GM21786 (cell line): ENCODE results near the gene PDIA5.

Experiments
- ATAC-seq: cut with Tn5 transposase; IDR thresholded peaks from one replicate; pipeline ENCODE4 v1.9.1; 2021; ENCODE audit not compliant: unreplicated experiment

PDIA5 gene

DNA sequence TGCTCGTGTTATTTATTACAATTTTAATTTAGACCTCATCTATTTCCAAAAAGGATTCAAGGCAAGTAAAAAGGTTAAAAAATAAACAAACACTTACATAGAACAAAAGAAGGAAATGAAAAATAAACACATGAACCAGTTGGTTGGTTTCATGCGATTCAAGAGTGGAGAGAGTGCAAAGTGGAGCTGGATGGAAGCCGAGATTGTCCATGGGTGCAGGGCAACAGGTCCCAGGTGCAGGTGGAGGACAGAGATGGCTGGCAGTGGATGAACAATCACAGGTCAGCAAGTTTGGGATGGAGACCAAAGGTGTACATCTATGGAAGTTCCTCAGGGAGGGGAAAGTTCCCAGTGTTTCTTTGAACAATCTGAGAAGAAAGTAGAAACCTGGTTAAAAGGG, 27.6 kb upstream of the PDIA5 start:
- no peak for ATAC-seq

DNA sequence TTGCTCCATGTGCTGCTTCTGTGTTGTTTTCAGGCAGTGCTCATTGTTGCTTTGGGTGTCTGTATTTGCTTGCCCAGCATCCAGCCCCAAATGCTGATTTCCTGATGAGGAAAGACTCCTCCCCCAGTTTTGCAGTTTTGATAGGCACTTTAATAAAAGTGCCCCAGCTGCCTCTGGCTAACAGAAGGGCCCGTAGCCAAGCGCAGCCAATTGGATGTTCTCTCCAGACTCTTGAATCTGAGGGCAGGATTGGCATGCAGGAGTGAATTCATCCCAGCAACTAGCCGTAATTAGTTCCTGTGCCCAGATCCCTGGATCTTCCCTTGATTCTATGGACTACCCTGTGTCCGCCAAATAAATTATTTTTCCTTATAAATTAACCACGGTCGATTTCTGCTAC, 24.4 kb upstream of the PDIA5 start:
- no peak for ATAC-seq

DNA sequence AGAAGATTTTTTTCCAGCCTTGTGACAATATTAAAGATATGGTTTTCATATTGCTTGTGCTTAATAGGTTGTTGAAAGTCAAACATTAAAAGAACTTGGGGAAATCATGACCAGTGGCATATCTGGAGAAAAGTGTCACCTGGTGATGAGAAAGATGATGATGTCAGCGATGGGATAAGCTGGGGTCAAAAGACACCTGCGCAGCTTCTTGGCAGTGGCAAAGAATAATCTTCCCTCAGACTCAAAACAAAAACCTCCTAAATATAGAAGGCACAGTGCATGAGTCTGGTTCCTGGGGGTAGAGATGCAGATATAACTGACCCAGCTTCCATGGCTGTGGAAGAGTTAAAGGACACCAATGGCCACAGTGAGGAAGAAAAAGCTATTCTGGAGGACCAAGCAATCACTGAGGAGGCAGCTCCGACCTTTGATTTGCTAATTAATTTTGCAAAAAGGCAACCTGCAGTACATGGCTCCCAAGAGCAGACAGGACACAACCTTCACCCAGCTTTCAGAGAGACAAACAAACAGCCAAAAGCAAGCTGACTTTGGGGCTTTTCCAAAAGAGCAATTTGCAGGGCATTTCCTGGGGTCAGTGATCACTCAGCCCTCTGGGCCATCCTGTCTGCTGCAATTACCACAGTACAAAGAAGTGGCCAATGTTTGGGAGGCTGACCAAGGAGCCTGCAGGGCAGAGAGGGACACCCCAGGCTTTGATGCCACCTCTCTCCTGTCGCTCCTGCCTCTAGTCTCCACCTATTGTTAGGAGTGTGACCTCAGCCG, 21.7 kb upstream of the PDIA5 start:
- ATAC-seq, result no peak

DNA sequence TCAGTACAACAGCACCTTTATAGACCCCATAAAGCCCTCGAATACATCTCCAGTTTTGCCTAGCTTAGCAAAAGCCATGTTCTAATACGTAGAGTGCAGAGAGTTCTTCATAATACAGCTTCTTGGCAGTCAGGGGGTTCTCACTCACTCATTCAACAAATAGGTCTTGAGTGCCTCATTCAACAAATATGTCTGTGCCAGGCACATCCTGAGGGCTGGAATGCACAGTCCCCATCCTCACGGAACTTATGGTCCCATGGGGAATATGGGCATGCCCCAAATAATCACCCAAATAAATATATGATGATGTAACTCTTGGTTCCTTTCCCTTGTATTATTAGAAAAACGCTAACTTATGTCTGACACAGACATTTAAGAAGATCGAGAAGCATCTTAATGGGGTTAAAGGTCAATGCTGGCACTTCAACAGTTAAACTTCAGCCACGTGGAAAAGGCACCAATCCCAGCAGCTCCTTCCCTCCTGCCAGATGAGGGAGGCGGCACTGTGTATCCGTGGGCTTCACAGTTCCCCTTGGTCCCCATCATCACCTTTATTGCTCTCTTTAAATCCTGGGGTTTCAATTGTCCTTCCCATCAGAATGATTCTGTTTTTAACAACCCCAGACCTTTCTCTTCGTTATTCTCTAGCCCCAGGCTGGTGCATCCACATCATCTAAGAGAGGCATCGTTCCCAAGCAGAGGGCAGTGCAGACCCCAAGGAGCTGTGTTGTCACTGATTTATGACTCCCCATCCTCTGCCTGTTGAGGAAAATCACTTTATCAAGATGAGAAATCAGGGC, 20.4 kb upstream of the PDIA5 start:
- no peak for ATAC-seq

DNA sequence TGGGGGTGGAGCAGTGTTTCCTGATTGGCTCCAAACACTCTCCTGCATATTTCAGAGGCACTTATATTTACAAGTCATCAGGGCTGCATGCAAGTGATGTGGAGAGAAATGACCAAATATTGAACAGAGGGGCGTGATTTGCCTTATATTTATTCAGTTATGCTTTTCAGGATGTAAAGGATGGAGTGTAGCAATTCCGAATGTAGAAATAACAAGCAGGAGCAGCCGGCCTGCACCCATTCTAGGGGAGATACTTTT, 19.8 kb upstream of the PDIA5 start:
- ATAC-seq, result no peak

DNA sequence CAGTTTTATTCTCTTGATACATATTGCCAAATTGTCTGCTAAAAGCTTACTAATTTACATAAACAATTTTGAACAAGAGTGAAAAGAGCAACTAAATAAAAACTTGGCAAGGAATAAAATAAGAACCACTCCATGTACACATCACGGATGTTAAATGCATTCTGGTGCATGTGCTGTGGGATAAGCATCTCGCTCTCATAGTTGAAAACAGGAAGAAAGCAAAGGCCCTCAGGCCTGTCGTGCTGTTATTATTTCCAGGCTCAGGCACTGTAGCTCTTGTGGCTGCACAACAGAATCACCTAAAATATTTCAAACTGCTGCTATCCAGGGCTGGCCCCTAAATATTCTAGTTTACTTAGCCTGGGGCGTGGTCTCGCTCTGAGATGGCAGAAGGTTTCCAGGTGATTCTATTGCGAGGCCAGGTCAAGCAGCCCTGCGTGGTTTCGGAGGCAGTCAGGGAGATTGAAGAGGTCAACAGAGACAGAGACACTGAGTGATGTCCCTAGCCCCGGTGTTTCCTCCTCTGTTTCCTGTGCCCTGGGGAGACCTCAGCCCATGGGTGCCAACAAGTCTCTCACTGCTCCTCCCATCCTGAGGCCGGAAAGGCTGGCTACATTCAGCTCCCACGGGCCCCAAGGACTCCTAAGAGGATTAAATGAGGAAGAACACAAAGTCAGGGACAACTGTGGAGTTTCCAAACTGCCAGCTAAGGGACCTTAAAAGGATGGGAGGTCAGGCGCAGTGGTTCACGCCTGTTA, 18.2 kb upstream of the PDIA5 start:
- ATAC-seq, result no peak

DNA sequence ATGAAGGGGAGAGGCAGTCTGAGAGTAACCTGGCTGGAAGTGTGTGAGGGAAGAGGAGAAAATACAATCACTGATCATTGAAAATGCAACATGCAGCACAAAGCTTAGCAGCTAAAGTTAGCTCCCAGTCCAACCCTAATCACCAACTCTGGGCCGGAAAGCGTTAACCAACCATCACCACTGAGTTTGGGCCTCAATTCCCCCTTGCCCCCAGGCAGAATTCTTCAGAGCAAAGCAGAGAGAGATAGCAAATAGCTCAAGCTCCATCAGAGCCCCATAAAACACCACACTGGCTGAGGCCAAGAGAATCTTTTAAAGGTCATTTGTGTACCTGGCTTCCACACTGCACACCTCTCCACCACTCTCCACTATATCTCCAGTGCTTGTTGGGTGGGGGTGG, 16.2 kb upstream of the PDIA5 start:
- ATAC-seq, result no peak

DNA sequence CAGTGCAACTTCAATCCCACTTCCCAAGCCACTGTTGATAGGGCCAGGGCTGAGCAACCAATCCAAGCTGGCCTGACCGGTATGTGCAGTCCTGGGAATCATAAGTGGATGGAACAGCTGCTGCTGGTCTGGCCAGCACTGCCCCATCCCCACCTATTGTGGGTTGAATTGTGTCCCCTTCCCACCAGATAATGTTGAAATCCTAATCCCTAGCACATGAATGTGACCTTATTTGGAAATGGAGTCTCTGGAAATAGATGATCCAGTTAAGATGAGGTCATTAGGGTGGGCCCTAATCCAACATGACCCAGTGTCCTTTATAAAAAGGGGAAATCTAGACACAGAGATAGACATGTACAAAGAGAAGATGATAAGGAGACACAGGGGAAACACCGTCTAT, 13.7 kb upstream of the PDIA5 start:
- no peak for ATAC-seq

DNA sequence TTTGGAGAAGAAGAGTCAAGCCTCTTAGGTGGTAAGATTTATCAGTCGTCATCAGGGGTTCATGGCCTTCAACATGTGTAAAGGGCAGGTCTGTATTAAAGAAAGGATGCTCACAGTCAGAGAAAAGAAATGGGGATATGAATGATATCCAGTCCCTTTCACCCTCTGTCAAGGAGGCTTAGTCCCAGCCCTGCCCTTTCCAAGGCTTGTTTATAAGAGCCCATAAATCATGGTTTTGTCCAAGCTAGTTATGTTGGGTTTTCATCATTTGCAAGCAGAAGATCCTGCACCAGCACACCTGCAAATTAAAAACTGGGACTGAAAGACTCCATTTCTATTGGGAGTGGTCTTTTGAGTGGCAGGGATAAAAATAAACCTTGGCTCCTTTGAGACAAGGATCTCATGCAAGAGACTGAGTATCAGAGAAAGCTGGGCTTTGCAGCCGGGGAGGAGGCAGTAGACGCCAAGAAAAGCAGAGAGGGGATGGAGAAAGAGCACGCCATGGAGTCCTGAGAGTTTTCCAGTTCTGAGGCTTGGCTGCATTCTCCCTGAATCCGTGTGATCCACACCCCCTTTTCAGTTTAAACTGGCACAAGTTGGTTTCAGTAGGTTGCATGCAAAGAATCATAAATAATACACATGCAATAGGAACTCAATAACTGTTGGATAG, 12.6 kb upstream of the PDIA5 start:
- no peak for ATAC-seq

DNA sequence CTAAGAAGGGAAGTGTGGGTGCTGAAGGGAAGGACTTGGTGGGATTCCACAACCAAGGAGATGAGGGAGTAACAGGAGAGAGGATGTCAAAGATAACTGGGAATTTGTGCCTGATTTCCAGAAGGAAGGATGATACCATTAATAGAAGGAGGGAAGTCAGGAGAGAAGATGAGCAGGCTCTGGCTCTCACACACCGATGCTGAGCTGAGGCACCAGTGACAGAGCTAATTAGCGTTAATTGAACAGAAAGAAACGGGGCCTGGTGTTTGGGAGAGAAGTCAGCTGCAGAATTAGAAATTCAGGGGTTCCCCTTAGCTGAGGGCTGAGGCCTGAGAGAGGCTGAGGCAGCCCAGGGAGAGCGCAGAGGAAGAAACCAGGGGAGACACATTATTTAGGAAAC, 11.9 kb upstream of the PDIA5 start:
- no peak for ATAC-seq

DNA sequence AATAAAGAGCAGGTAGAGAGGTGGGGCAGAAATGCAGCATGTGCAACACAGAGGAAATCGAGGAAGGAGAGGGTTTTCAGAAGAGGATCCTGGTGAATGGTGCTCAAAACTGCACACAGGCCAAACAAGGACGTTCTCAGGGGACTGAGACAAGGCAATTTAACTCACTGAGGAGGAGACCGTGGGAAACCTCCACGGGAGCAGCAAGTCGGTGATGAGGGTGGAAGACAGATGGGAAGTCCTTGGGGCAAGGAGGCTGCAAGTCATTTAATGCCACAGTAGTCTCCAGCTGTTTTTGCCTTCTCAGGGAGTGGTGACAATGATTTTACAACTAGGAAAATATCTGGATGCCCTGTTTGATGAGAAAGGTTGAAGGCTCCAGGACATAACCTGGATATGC, 11.5 kb upstream of the PDIA5 start:
- no peak for ATAC-seq

DNA sequence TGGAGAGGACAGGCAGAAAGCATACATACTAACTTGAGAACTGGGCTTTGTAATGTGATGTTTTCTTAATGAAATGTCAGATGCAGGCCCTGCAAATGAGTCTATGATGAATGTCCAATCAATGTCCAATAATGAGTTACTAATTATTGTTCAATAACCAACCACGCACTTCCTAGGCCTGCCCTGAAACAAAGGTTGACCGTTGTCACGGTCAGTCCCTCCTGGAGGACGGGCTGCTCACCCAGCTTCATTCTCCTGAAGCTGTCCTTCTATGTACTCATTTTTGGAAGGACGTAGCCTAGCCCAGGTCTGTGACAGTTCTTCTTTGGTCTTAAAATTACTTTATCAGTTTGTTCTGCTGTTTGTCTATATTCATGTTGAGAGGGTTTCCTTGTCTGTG, 8.3 kb upstream of the PDIA5 start:
- ATAC-seq, result no peak

DNA sequence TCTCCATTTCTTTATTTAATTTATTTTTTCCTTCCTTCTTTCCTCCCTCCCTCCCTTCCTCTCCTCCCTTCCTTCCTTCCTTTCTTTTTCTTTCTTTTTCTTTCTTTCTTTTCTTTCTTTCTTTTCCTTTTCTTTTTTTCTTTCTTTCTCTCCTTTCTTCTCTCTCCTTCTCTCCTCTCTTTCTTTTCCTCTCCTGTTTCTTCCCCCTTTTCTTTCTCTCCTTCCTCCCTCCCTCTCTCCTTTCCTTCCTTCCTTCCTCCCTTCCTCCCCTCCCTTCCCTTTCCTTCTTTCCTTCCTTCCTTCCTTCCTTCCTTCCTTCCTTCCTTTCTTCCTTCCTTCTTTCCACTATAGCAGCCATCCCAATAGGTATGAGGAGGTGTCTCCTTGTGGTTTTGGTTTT, 6.8 kb upstream of the PDIA5 start:
- ATAC-seq, result no peak

DNA sequence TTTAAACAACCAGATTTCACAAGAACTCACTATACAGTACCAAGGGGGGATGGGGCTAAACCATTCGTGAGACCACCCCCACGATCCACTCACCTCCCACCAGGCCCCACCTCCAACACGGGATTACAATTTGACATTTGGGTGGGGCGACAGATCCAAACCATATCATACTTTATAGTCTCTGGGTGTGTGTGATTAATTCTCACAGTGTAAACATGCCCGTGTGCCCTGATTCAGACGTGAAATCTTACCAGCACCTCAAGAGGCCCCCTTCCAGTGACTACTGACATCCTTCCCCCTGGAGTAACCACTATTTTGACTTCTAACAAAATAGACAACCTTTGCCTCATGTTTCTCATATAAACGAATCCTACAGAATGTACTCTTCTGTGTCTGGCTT, 5.0 kb upstream of the PDIA5 start:
- no peak for ATAC-seq

DNA sequence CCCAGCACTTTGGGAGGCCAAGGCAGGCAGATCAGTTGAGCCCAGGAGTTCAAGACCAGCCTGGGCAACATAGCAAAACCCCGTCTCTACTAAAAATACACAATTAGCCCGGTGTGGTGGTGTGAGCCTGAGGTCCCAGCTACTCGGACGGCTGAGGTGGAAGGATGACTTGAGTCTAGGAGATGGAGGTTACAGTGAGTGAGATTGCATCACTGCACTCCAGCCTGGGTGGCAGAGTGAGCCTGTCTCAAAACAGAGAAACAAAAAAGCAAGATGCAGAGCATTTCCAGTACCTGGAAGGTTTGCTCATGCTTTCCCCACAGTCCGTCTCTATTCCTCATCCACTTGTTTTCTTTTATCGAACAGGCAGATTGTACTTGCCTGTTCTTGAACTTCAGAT, 3.8 kb upstream of the PDIA5 start:
- no peak for ATAC-seq

DNA sequence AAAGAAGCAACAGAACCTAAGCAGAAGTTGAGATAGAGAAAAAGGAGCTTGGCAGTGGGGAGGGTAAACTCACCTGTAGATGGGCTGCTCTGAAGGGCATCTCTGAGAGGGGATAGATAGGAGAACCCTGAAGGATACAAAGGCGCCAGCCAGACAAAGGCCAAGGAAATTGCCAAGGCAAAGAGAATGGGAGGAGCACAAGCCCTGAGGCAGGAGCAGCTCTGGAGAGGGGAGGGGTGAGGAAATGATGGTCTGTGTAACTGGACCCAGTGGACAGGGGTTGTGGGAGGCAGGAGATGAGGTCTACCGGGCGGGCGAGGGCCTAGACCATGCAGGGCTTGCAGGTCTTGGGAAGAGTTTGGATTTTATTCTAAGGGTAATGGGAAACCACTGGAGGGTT, 2.3 kb upstream of the PDIA5 start:
- no peak for ATAC-seq

DNA sequence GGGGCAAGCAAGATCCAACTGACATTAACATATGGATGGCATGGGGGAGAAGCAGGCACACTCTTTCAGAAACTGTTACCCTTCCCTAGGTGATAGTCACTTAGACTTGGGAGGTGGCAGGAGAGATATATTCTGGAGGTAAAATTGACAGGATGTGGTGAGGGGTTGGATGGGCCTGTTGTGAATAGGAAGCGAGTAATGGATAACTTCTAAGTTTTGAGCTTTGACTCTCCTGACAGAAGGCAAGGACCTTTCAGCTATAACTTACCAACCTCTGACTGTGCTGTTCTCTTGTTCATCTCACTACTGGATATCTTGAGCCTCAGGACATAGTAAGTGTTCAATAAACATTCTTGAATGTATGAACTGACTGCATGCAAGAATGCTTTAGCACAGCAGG, 1.9 kb upstream of the PDIA5 start:
- ATAC-seq, result no peak

DNA sequence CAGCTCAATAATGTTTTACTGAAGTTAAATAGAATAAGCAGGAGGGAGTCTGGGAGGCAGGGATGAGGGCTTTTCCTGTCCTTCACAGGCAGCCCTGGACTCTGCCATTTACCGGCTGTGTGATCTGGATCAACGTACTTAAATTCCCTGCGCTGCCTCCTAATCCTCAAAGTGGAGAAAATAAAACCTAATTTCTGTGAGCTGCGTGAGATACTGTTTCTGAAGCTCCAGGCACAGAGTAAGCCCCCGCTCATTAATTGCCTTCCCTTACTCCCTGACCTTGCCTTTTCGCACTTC, 278 bp upstream of the PDIA5 start:
- ATAC-seq, result no peak

DNA sequence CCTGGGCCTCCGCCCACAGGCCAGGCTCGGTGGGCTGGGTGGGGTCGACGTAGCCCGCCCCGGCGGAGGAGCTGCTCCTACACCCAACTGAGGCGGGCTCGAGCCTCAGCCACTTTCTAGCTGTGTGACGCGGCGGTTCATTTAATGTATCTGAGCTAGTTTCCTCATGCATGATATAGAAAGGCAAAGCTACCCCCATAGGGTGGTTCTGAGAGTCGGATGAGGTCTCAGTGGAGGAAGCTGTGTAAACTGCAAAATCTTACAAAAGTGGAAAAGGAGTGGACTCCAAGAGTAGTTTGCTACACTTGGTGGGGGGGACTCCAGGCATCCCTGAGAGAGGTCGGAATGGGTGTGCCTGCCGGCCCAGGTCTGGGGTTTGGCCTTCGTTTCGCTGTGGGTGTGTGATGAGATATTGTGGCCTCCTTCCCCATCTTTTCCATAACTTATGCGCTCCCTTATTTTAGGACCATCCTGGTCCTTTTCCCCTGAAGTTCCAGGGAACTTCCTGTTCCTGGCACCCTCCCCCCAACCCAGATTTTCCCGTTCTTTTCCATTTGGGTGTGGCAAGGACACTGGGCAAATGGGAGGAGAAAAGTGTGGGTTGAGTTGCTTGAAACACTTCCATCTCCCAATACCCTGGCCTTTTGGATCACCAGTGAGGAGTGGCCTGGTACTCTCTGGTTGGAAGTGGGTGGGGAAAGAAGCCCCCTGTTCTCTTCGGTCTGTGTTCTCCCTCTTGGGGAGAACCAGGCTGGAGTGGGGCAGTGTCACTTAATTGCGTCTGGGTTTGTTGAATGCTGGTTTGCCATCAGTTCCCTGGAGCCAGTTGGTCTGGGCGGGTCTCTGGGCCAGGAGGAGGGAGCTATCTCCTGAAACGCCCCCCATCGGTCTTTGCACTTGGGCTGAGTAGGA, 1.1 kb downstream of the PDIA5 start:
- ATAC-seq, result no peak

DNA sequence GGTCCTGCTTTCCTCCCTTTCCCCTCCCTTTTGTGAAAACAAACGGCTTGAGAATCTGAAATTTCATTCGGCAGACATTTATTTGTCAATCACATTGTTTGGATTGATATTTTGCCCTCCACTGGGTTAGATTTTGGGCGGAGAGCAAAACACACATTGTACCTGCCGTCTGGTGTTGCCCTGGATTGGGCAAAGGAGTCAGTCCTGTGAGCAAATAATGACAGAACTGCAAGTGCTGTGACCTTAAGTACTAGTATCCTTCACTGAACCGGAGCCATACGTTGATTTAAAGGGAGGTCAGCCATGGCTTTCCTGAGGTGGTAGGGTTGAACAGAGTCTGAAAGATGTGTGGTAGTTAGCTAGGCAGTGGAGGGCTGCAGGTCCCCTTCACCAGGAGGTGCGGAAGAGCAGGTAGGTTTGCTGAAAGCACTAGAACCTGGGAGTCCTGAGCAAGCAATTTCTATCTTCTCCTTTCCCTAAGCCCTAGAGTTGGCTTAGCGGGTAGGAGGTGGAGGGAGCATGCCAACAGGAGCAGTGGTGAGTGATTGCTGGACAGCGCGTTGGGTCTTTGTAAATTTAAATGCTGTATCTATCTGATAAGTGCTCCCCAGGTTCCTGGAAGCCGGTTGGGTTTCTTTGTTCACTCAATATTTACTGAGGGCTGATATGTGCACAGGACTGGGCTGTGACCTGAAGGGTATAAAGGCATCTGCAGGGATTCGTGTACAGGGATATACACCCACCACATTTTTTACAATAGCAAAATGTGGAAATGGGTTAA, 2.0 kb downstream of the PDIA5 start:
- no peak for ATAC-seq
